Stimulated activated naive CD4-positive, alpha-beta T cell treated with Interleukin-2 at 50 U/mL for 16 hours (primary cell): ENCODE measurements around the gene DAND5.
A peak's percentile ranks its signal among the peaks of the same experiment; 100 is the strongest.
"Not testable (repeated sequence)": the region's sequence is repeated elsewhere in the genome, so short reads cannot be mapped to it uniquely, and the experiment has no call there.

Source experiments
- DNase-seq: peaks from one replicate; lab custom pipeline; 2025; lab: John Stamatoyannopoulos, UW

DAND5 gene

GRCh38 chr19:12967907-12968306 lies 1.5 kb upstream of the DAND5 start:
- DNase-seq, result no peak

GRCh38 chr19:12970070-12970820 lies 869 bp downstream of the DAND5 start:
- DNase-seq, result no peak

- no peak for DNase-seq
Observed at GRCh38 chr19:12973236-12973635, 3.9 kb downstream of the DAND5 start.

- DNase-seq, result no peak
Observed at GRCh38 chr19:12974301-12975220, 5.2 kb downstream of the DAND5 start.

GRCh38 chr19:12975221-12975741 lies 5.9 kb downstream of the DAND5 start:
- no peak for DNase-seq

GRCh38 chr19:12976109-12976508 lies 6.7 kb downstream of the DAND5 start:
- DNase-seq, result not testable (repeated sequence)

- no peak for DNase-seq
Observed at GRCh38 chr19:12979974-12980373, 10.6 kb downstream of the DAND5 start.

- no peak for DNase-seq
Observed at GRCh38 chr19:12982648-12983047, 13.3 kb downstream of the DAND5 start.

GRCh38 chr19:12983091-12983490 lies 13.7 kb downstream of the DAND5 start:
- DNase-seq, result no peak

GRCh38 chr19:12983542-12984142 lies 14.3 kb downstream of the DAND5 start:
- DNase-seq, result peak; percentile 53

GRCh38 chr19:12984143-12984627 lies 14.8 kb downstream of the DAND5 start:
- DNase-seq, result no peak

- no peak for DNase-seq
Observed at GRCh38 chr19:12984683-12985048, 15.3 kb downstream of the DAND5 start.

- no peak for DNase-seq
Observed at GRCh38 chr19:12985049-12985776, 15.8 kb downstream of the DAND5 start.

GRCh38 chr19:12986726-12987125 lies 17.4 kb downstream of the DAND5 start:
- no peak for DNase-seq

- DNase-seq, result no peak
Observed at GRCh38 chr19:12987190-12987589, 17.8 kb downstream of the DAND5 start.

GRCh38 chr19:12987781-12988180 lies 18.4 kb downstream of the DAND5 start:
- no peak for DNase-seq

GRCh38 chr19:12990431-12990830 lies 21.1 kb downstream of the DAND5 start:
- no peak for DNase-seq

- no peak for DNase-seq
Observed at GRCh38 chr19:12990853-12991252, 21.5 kb downstream of the DAND5 start.

- no peak for DNase-seq
Observed at GRCh38 chr19:12991296-12991695, 21.9 kb downstream of the DAND5 start.

- DNase-seq, result no peak
Observed at GRCh38 chr19:12992729-12993128, 23.4 kb downstream of the DAND5 start.

GRCh38 chr19:12993562-12993961 lies 24.2 kb downstream of the DAND5 start:
- no peak for DNase-seq
